Panc1 (cell line): ENCODE results near the gene ZIM2. TPM values are rescaled to one million over a fixed set of nuclear protein-coding genes. Genes with fewer than 3 reads are reported as not detected.

Experiments
- ATAC-seq: fragments of 200-7000 bp; cut with Tn5 transposase; 2 replicates; pipeline ENCODE4 v1.9.1; 2020; ENCODE audit warnings: mild to moderate bottlenecking, moderate library complexity
- BruUV-seq: library from RNA; stranded (reverse); fragments of 400-500 nt; replicated peaks from 2 replicates; lab custom pipeline; 2021; lab: Mats Ljungman, UMichigan
- CTCF ChIA-PET: fragments of 300-600 bp; sonication (Branson Sonifier 250); formaldehyde crosslinking; loops from one replicate; lab custom pipeline; 2022; ENCODE audit warnings: antibody characterized with exemption; lab: Charles Lee
- POLR2A ChIA-PET: fragments of 300-600 bp; sonication (Branson Sonifier 250); formaldehyde crosslinking; loops from one replicate; lab custom pipeline; 2022; ENCODE audit warnings: antibody characterized with exemption; lab: Charles Lee
- DNase-seq: peaks from one replicate; pipeline ENCODE4 v3.0.0-alpha.2; 2010; ENCODE audit warnings: low read depth, low spot score
- H3K27ac ChIP-seq: 2 replicates; pipeline ENCODE4 v1.5.1; 2011; ENCODE audit warnings: mild to moderate bottlenecking, low read length, inconsistent platforms
- H3K27me3 ChIP-seq: fragments of 200-500 bp; sonication (Bioruptor generic); 2 replicates; pipeline ENCODE4 v1.6.0; 2014; ENCODE audit warnings: low read length, inconsistent platforms; ENCODE audit not compliant: control insufficient read depth, insufficient read depth
- H3K36me3 ChIP-seq: fragments of 200-500 bp; sonication (Bioruptor generic); 2 replicates; pipeline ENCODE4 v1.5.1; 2014; ENCODE audit warnings: inconsistent platforms, mild to moderate bottlenecking, low read length, moderate library complexity; ENCODE audit not compliant: control insufficient read depth, insufficient read depth
- H3K4me1 ChIP-seq: 2 replicates; pipeline ENCODE4 v1.5.1; 2011; ENCODE audit warnings: inconsistent platforms, mild to moderate bottlenecking, low read length, moderate library complexity; ENCODE audit not compliant: control insufficient read depth, insufficient read depth
- H3K4me3 ChIP-seq, 2 experiments: 2 replicates each; pipeline ENCODE4 v1.5.1; 2011 to 2012; ENCODE audit warnings: low read depth in 2 of 2, low read length in 2 of 2, mild to moderate bottlenecking in 2 of 2, inconsistent platforms in 1 of 2, moderate library complexity in 1 of 2
- H3K9me3 ChIP-seq: fragments of 200-500 bp; sonication (Bioruptor generic); 2 replicates; pipeline ENCODE4 v1.5.1; 2014; ENCODE audit warnings: low read depth, mild to moderate bottlenecking, inconsistent platforms, low read length, moderate library complexity; ENCODE audit not compliant: control insufficient read depth, insufficient read depth
- CTCF ChIP-seq: fragments of 450-650 bp; IDR thresholded peaks from 2 replicates; pipeline ENCODE4 v1.5.1; 2017; ENCODE audit warnings: mild to moderate bottlenecking
- POLR2AphosphoS5 ChIP-seq: IDR thresholded peaks from 2 replicates; pipeline ENCODE4 v1.6.1; 2012; ENCODE audit warnings: mild to moderate bottlenecking, low read depth, low read length, moderate library complexity
- REST ChIP-seq, 2 experiments: IDR thresholded peaks; 2 replicates each; pipeline ENCODE4 v1.6.1; 2011 to 2012; ENCODE audit warnings: low read depth in 2 of 2, control low read depth in 1 of 2, low read length in 1 of 2, mild to moderate bottlenecking in 1 of 2, moderate library complexity in 1 of 2; ENCODE audit not compliant: insufficient read depth in 1 of 2
- SIN3A ChIP-seq: IDR thresholded peaks from 2 replicates; pipeline ENCODE4 v1.6.1; 2012; ENCODE audit warnings: low read depth, mild to moderate bottlenecking, low read length, moderate library complexity, borderline replicate concordance; ENCODE audit not compliant: insufficient read depth
- TCF7L2 ChIP-seq: IDR thresholded peaks from 2 replicates; pipeline ENCODE4 v1.6.1; 2011; ENCODE audit warnings: mild to moderate bottlenecking, low read depth, low read length, inconsistent platforms
- in situ Hi-C: cut with HindIII; loops from 2 replicates; pipeline ENCODE4 v1.10.0; 2016; ENCODE audit warnings: low sequenced_read_pairs, low pct_unique_long_range_greater_than_20kb
- intact Hi-C: fragments of 100-400 bp; cut with micrococcal nuclease; formaldehyde crosslinking; loops from one replicate; pipeline ENCODE4 v1.10.0; 2022; ENCODE audit not compliant: unreplicated experiment
- total RNA-seq: library from RNA; stranded (reverse); gene quantifications from one replicate; pipeline ENCODE4 v1.2.1, GENCODE V29; 2021; ENCODE audit not compliant: unreplicated experiment

ZIM2 gene
- total RNA-seq, 1 experiment from 2014 or later, result not detected

- DNase-seq (no peak), ATAC-seq (no peak)
- H3K36me3 ChIP-seq, result no peaks in the 10 kb centered on the region
- POLR2A ChIA-PET, result no interaction called here
- in situ Hi-C loops, result no loop called here
- H3K4me3 ChIP-seq, result no peak overlapping the region
- CTCF ChIA-PET, result no interaction called here
- H3K27ac ChIP-seq, result no peak overlapping the region
- no peaks in the 10 kb centered on the region for H3K4me1 ChIP-seq
- H3K9me3 ChIP-seq, result no peaks in the 10 kb centered on the region
- H3K27me3 ChIP-seq, result no peaks in the 10 kb centered on the region; the same call in 1 of the 2 replicates
- no TSS peak for BruUV-seq
- TF ChIP-seq REST (IDR thresholded peaks at IDR 0.05; ENCODE audit: insufficient read depth in 1 of 2, low read depth in 2 of 2, low read length in 1 of 2) (peak; percentile 77 to 78), POLR2AphosphoS5 (no peak)
- intact Hi-C loops, result no loop called here
These were observed 107.5 kb downstream of the ZIM2 start for GRCh38 chr19:56732976-56733375.

- ChIA-PET POLR2A (no interaction called here), CTCF (no interaction called here)
- Histone ChIP-seq H3K4me3 (no peak overlapping the region), H3K27me3 (no peaks in the 10 kb centered on the region), H3K36me3 (no peaks in the 10 kb centered on the region), H3K4me1 (no peaks in the 10 kb centered on the region), H3K27ac (no peak overlapping the region), H3K9me3 (0 out of 2 replicates have a peak, but pooled peaks cover 4% of the 10 kb centered on the region)
- BruUV-seq, result no TSS peak
- DNase-seq (no peak), ATAC-seq (no peak)
- in situ Hi-C loops (no loop called here), intact Hi-C loops (loop anchor here (10.0 kb wide), 1 partner anchor 367 kb away; no protein-coding TSS in a partner anchor)
- TF ChIP-seq CTCF (no peak), SIN3A (no peak), TCF7L2 (no peak), POLR2AphosphoS5 (no peak), REST (IDR thresholded peaks at IDR 0.05; ENCODE audit: insufficient read depth in 1 of 2, low read depth in 2 of 2, low read length in 1 of 2) (no peak)
These were observed 112.8 kb downstream of the ZIM2 start for GRCh38 chr19:56727677-56728076.
